ENCODE data around the gene KRT15. TPM values are rescaled to one million over a fixed set of nuclear protein-coding genes. Genes with fewer than 3 reads are reported as not detected.
"Not testable (repeated sequence)": the region's sequence is repeated elsewhere in the genome, so short reads cannot be mapped to it uniquely, and the experiment has no call there.

Gene KRT15
- total RNA-seq, 2 experiments from 2014 or later: not detected

DNA sequence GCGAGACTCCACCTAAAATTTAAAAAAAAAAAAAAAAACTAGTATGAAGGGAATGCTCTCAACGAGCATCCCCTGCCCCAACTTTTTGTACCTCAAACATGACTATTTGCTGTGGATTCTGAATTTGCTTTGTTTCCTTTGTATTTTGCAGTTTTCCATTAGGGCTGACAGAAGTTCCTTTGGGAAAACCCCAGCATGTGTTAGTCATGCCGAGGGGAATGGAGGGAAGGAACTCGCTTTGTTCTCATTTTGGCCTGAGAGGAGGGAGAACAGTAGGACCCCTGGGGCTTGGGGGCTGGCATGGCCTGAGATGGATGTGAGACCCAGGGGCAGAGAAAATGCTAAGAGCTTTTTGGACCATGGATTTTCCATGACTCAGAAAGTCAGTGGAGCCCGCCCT is 32.7 kb upstream of the KRT15 start:
- Mint-ChIP-seq H3K4me3 (no peak overlapping the region), H3K9me3 (peaks cover 7% of the 10 kb centered on the region), H3K4me1 (ENCODE audit: low read depth) (peaks cover 18% of the 10 kb centered on the region), H3K27ac (no peak overlapping the region), H3K27me3 (ENCODE audit: low read depth) (no peaks in the 10 kb centered on the region), H3K36me3 (ENCODE audit: low read depth) (peaks cover 1% of the 10 kb centered on the region)
- CTCF ChIA-PET: interaction anchor here (0.6 to 6.9 kb wide), 4 partner anchors 11 to 142 kb away, joined by 3 to 124 read pairs (median 7); no protein-coding TSS in a partner anchor
- DNase-seq: no peak
- intact Hi-C loops (cut with micrococcal nuclease): no loop called here

DNA sequence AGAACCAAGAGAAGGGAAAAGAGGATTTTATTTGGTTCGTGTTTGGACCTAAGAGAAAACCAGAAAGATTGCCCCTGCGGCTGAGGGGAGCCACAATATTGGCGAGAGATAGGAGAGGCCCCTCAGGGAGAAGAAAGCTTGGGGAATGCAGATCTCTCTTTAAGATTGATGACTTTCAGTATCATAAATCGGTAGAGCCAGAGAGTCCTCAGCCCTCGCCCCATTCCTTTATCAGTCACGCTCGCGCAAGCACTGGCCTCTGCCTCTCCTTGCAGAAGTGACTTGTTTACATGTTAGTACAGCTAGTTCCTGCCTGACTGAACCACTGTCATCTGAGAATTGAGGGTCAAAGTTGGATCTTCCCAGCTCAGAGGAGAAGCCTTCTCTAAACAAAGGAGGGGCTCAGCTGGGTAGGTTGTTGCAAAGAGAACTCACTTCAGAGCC is 30.9 kb upstream of the KRT15 start:
- H3K27me3 Mint-ChIP-seq (ENCODE audit: low read depth): no peaks in the 10 kb centered on the region
- peaks cover 1% of the 10 kb centered on the region for H3K36me3 Mint-ChIP-seq (ENCODE audit: low read depth)
- no peak for DNase-seq
- peaks cover 18% of the 10 kb centered on the region for H3K4me1 Mint-ChIP-seq (ENCODE audit: low read depth)
- H3K9me3 Mint-ChIP-seq: peaks cover 8% of the 10 kb centered on the region
- no peak overlapping the region for H3K4me3 Mint-ChIP-seq
- CTCF ChIA-PET: interaction anchor here (0.7 to 6.9 kb wide), 53 partner anchors 10 to 730 kb away, joined by 3 to 124 read pairs (median 4); partner anchors contain the start of genes KRT13, KRT19 and KRTAP16-1
- intact Hi-C loops (cut with micrococcal nuclease): loop anchor here (1.0 to 5.0 kb wide), 8 partner anchors 52 to 692 kb away; no protein-coding TSS in a partner anchor
- no peak overlapping the region for H3K27ac Mint-ChIP-seq

DNA sequence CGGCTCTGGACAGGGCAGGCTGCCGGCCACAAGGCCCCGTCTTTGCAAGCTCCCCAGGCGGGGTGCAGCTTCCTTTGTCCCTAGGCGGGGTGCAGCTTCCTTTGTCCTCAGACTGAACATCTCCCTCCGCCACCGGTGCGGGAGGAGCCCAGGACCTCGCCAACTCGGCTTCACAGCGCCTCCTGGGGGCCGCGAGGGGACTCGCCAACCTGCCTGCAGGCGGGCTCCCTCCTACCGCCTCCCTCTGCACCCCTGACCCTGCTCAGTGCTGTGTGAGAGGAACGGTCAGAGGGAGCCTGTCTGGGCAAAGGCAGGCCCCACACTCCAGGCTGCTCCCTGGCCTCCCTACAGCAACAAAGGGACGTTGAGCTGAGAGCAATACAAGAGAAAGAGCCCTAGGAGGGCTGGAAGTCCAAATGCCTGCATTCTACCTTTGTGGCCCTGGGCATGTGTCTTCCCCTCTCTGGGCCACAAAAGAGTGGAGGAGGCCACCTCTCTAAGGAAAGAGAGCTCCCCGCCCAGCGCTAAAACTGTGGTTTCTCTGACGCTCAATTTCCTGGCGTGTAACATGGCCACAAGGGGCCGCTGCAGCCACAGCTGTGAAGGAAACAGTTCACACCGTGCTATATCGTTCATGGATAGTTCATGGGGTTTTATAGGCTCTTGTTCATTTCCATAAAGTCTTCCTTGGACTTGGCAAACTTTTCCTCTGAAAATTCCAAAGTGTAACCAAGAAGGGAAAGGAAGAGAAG is 30.3 kb upstream of the KRT15 start:
- CTCF ChIA-PET: interaction anchor here (0.6 to 6.9 kb wide), 68 partner anchors 8 to 1073 kb away, joined by 3 to 124 read pairs (median 4); partner anchors contain the start of genes KRT13, KRT19, KRT36 and KRTAP16-1
- Mint-ChIP-seq H3K36me3 (ENCODE audit: low read depth) (peaks cover 1% of the 10 kb centered on the region), H3K4me1 (ENCODE audit: low read depth) (peaks cover 18% of the 10 kb centered on the region), H3K27ac (no peak overlapping the region), H3K4me3 (no peak overlapping the region), H3K27me3 (ENCODE audit: low read depth) (no peaks in the 10 kb centered on the region), H3K9me3 (peaks cover 8% of the 10 kb centered on the region)
- intact Hi-C loops (cut with micrococcal nuclease): loop anchor here (1.0 to 5.0 kb wide), 9 partner anchors 52 to 746 kb away; no protein-coding TSS in a partner anchor
- DNase-seq: peak; percentile 94

DNA sequence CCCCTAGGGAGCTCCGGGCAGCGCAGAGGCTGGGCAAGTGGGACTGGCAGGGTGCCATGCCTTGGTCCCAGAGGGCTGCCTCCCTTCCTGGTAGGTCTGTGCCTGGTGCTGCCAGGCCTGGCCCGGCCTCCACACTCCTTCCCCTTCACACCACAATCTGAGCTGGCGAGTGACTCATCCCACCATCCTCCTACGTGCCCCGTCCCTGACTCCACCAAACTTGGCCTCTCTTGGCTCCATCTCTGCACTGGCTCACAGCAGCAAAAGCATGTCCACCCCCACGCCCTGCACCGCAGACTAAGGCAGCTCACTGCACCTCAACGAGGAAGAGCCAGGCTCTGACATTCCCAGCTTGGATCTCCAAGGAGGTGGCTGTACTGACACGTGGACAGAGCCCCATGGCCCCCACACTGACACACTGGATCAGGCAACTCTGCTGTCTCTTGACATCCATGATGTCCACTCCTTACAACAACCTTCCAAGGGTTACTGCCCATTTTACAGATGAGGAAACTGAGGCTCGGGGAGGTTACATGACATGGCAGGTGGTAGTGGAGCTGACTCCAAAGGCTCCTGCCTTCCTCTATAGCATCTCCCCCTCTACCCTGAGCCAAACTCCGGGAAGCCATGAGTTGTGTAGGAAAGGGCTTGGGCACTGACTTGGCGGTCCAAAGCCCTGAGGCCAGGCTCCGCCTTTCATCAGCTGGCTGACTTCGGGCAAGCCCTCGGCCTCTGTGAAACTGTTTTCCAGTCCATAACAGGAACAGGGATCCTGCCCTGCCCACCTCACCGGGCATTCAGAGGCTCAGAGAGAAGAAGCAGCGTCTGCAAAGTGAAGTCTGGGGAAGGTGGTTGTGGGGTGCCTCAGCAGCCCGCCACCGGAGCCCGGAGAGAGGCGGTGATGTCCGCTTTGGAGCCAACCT is 29.5 kb upstream of the KRT15 start:
- DNase-seq: peak; percentile 85

DNA sequence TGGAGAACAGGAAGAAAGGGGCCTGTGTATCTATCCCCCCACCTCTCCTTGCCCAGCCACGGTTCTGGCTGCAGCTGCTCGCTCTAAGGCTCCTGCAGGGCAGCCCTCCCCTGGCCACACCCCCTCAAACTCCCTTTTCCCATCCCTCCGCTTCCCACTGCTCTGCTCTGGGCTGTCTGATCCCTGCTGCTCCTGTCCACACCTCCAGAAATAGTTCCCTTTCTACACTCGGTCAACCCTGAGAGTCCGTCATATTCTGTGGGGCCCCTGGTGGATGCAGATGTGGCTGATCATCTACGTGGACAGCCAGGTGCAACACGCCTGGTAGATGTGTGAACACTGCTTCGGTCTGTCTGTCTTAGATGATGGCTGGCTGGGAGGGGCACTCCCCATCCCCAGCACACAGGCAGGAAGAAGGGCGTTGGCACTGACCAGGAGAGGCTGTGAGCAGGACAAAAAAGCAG is 28.7 kb upstream of the KRT15 start:
- DNase-seq: no peak
- peaks cover 8% of the 10 kb centered on the region for H3K9me3 Mint-ChIP-seq
- CTCF ChIA-PET: interaction anchor here (0.6 to 6.9 kb wide), 6 partner anchors 14 to 638 kb away, joined by 5 to 124 read pairs (median 15); partner anchors contain the start of gene KRT19
- no peak overlapping the region for H3K27ac Mint-ChIP-seq
- H3K27me3 Mint-ChIP-seq (ENCODE audit: low read depth): no peaks in the 10 kb centered on the region
- no peak overlapping the region for H3K4me3 Mint-ChIP-seq
- peaks cover 1% of the 10 kb centered on the region for H3K36me3 Mint-ChIP-seq (ENCODE audit: low read depth)
- H3K4me1 Mint-ChIP-seq (ENCODE audit: low read depth): peaks cover 18% of the 10 kb centered on the region
- intact Hi-C loops (cut with micrococcal nuclease): loop anchor here (5.0 kb wide), 3 partner anchors 50 to 225 kb away; no protein-coding TSS in a partner anchor

More for the DNA sequence above, 29.5 kb upstream of the KRT15 start:
- no peak overlapping the region for H3K4me3 Mint-ChIP-seq
- peaks cover 18% of the 10 kb centered on the region for H3K4me1 Mint-ChIP-seq (ENCODE audit: low read depth)
- H3K27me3 Mint-ChIP-seq (ENCODE audit: low read depth): no peaks in the 10 kb centered on the region
- CTCF ChIA-PET: interaction anchor here (0.6 to 6.9 kb wide), 48 partner anchors 8 to 1008 kb away, joined by 3 to 124 read pairs (median 6); partner anchors contain the start of genes KRT13, KRT19 and KRT36
- intact Hi-C loops (cut with micrococcal nuclease): loop anchor here (1.0 to 5.0 kb wide), 4 partner anchors 51 to 745 kb away; no protein-coding TSS in a partner anchor
- H3K36me3 Mint-ChIP-seq (ENCODE audit: low read depth): peaks cover 1% of the 10 kb centered on the region
- H3K27ac Mint-ChIP-seq: no peak overlapping the region
- peaks cover 8% of the 10 kb centered on the region for H3K9me3 Mint-ChIP-seq

DNA sequence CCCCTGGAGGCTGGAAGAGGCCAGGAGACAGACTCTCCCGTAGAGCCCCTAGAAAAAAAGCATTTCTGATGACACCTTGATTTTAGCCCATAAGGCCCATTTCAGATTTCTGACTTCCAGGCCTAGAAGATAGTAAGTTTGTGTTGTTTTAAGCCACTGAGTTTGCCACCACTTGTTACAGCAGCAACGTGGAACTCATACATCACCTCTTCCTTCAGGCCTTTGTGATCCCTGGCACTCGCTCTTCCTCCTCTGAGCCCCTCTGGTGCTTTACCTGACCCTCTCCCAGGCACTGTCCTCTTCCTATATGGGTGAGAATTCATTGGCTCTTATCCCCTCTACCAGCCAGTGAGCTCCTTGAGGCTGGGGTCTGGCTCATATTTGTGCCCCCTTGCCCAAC is 28.1 kb upstream of the KRT15 start:
- H3K27me3 Mint-ChIP-seq (ENCODE audit: low read depth): no peaks in the 10 kb centered on the region
- CTCF ChIA-PET: interaction anchor here (4.2 to 6.9 kb wide), 2 partner anchors 102 to 116 kb away, joined by 114 to 124 read pairs; no protein-coding TSS in a partner anchor

DNA sequence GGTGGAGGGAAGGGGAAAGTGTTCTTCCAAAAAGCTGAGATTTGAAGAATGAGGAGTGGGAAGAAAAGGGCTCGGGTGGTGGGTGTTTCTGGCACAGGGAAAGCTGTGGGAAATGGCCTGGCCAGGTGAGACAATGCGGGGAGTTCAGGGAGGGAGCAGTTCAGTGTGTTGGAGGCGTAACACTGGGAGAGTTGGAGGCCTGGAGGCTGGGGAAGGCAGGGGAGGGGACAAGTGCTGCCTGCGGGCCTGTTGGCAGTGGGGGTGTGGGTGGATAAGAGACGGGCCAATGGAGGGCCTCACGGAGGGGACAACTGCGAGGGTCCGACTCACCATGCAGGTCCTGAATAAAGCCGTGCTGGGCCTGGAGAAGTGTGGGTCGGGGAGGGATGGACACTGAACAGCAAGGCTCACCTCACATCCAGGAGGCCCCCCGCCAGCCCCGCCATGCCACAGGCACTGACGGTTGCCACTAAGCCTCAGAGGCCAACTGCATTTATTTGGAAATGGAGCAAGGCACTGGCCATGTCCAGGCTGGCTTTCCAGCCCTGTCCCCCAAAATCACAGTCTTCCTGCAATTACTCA is 27.2 kb upstream of the KRT15 start:
- DNase-seq: no peak
- H3K4me1 Mint-ChIP-seq (ENCODE audit: low read depth): peaks cover 18% of the 10 kb centered on the region
- no peaks in the 10 kb centered on the region for H3K27me3 Mint-ChIP-seq (ENCODE audit: low read depth)
- peaks cover 1% of the 10 kb centered on the region for H3K36me3 Mint-ChIP-seq (ENCODE audit: low read depth)
- H3K27ac Mint-ChIP-seq: no peak overlapping the region
- CTCF ChIA-PET: interaction anchor here (1.6 kb wide), 1 partner anchor 100 kb away, joined by 7 read pairs; no protein-coding TSS in a partner anchor
- H3K4me3 Mint-ChIP-seq: no peak overlapping the region
- peaks cover 8% of the 10 kb centered on the region for H3K9me3 Mint-ChIP-seq
- intact Hi-C loops (cut with micrococcal nuclease): loop anchor here (5.0 kb wide), 3 partner anchors 49 to 224 kb away; no protein-coding TSS in a partner anchor

More for the DNA sequence above, 28.1 kb upstream of the KRT15 start:
- Mint-ChIP-seq H3K9me3 (peaks cover 8% of the 10 kb centered on the region), H3K36me3 (ENCODE audit: low read depth) (peaks cover 1% of the 10 kb centered on the region), H3K27ac (no peak overlapping the region), H3K4me3 (no peak overlapping the region), H3K4me1 (ENCODE audit: low read depth) (peaks cover 18% of the 10 kb centered on the region)
- DNase-seq: no peak
- intact Hi-C loops (cut with micrococcal nuclease): loop anchor here (5.0 kb wide), 3 partner anchors 50 to 225 kb away; no protein-coding TSS in a partner anchor

DNA sequence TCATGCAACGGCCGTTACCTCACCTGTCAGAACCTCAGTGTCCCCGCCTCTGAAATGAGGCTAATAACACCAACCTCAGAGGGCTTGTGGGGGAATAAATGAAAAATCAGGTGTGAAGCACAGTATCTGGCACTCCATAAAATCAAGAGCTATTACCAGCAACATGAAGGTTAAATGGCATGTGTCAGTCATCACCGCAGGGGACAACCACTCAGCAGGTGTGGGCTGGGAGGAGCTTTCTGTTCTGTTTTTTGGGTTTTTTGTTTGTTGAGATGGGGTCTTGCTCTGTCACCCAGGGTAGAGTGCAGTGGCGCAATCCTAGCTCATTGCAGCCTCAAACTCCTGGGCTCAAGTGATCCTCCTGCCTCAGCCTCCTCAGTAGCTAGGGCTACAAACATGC is 26.2 kb upstream of the KRT15 start:
- CTCF ChIA-PET: interaction anchor here (1.0 to 1.6 kb wide), 3 partner anchors 101 to 118 kb away, joined by 3 to 7 read pairs (median 6); no protein-coding TSS in a partner anchor
- intact Hi-C loops (cut with micrococcal nuclease): loop anchor here (5.0 kb wide), 3 partner anchors 48 to 223 kb away; no protein-coding TSS in a partner anchor
- DNase-seq: no peak

DNA sequence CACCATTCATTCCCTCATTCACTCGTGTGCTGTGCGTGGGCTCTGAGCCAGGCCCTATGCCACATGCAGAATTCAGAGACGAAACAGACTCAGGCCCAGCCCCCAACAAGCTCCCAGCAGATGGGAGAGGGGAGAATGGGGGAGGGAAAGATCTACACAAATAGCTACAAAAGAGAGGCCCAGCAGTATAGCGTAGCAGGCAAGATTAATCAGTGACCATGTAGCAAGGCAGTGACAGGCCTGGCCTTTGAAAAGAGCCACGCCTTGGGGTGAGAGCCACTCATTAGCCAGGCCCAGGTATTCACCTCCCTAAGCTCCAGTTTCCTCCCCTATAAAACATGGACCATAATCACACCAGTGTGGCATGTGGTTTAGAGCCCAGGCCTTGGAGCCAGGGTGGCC is 25.8 kb upstream of the KRT15 start:
- intact Hi-C loops (cut with micrococcal nuclease): no loop called here
- H3K27ac Mint-ChIP-seq: no peak overlapping the region

More for the DNA sequence above, 26.2 kb upstream of the KRT15 start:
- no peak overlapping the region for H3K4me3 Mint-ChIP-seq
- H3K36me3 Mint-ChIP-seq (ENCODE audit: low read depth): peaks cover 1% of the 10 kb centered on the region
- no peaks in the 10 kb centered on the region for H3K27me3 Mint-ChIP-seq (ENCODE audit: low read depth)
- no peak overlapping the region for H3K27ac Mint-ChIP-seq
- H3K4me1 Mint-ChIP-seq (ENCODE audit: low read depth): peaks cover 18% of the 10 kb centered on the region
- H3K9me3 Mint-ChIP-seq: peaks cover 8% of the 10 kb centered on the region

DNA sequence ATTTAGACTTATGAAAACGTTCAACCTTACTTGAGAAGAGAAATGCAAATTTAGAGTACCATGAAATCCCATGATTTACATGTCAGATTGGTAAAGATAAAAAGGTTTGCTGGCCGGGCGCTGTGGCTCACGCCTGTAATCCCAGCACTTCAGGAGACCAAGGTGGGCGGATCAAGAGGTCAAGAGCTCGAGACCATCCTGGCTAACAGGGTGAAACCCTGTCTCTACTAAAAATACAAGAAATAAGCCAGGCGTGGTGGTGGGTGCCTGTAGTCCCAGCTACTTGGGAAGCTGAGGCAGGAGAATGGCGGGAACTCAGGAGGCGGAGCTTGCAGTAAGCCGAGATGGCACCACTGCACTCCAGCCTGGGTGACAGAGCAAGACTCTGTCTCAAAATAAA is 24.1 kb upstream of the KRT15 start:
- H3K4me1 Mint-ChIP-seq (ENCODE audit: low read depth); H3K27ac Mint-ChIP-seq; H3K9me3 Mint-ChIP-seq; H3K4me3 Mint-ChIP-seq; H3K36me3 Mint-ChIP-seq (ENCODE audit: low read depth); DNase-seq; intact Hi-C loops (cut with micrococcal nuclease); H3K27me3 Mint-ChIP-seq (ENCODE audit: low read depth): not testable (repeated sequence)
- CTCF ChIA-PET: interaction anchor here (0.7 to 1.5 kb wide), 3 partner anchors 13 to 125 kb away, joined by 3 read pairs; no protein-coding TSS in a partner anchor

More for the DNA sequence above, 25.8 kb upstream of the KRT15 start:
- no peaks in the 10 kb centered on the region for H3K27me3 Mint-ChIP-seq (ENCODE audit: low read depth)
- H3K36me3 Mint-ChIP-seq (ENCODE audit: low read depth): peaks cover 1% of the 10 kb centered on the region
- peaks cover 18% of the 10 kb centered on the region for H3K4me1 Mint-ChIP-seq (ENCODE audit: low read depth)
- H3K9me3 Mint-ChIP-seq: peaks cover 8% of the 10 kb centered on the region
- DNase-seq: no peak
- CTCF ChIA-PET: interaction anchor here (1.0 to 1.6 kb wide), 3 partner anchors 101 to 118 kb away, joined by 3 to 7 read pairs (median 6); no protein-coding TSS in a partner anchor
- H3K4me3 Mint-ChIP-seq: no peak overlapping the region

DNA sequence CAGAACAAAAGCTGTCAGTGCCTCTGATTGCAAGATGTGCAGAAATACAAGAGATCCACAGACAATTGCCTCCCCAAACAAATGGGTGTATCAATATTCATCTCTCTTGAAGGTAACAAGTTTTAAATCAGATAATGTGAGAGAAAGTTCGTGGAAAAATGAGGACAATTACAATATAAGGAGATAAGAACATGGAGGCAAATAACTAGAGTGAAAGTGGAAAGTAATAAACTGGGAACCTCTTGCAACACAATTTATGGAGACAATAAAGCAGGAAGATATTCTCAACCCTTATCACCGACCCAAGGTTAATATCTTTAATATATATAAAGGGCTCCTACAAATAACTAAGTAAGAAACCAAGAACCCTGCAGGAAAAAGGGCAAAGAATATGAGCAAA is 23.7 kb upstream of the KRT15 start:
- intact Hi-C loops (cut with micrococcal nuclease): no loop called here
- no peaks in the 10 kb centered on the region for H3K27me3 Mint-ChIP-seq (ENCODE audit: low read depth)
- peaks cover 8% of the 10 kb centered on the region for H3K9me3 Mint-ChIP-seq
- H3K4me3 Mint-ChIP-seq: no peak overlapping the region
- no peak for DNase-seq
- no peak overlapping the region for H3K27ac Mint-ChIP-seq
- H3K4me1 Mint-ChIP-seq (ENCODE audit: low read depth): no peaks in the 10 kb centered on the region
- H3K36me3 Mint-ChIP-seq (ENCODE audit: low read depth): peaks cover 1% of the 10 kb centered on the region
- CTCF ChIA-PET: interaction anchor here (0.7 to 1.5 kb wide), 3 partner anchors 13 to 125 kb away, joined by 3 read pairs; no protein-coding TSS in a partner anchor
